ENCODE measurements around the gene PON1.

Gene PON1

DNA sequence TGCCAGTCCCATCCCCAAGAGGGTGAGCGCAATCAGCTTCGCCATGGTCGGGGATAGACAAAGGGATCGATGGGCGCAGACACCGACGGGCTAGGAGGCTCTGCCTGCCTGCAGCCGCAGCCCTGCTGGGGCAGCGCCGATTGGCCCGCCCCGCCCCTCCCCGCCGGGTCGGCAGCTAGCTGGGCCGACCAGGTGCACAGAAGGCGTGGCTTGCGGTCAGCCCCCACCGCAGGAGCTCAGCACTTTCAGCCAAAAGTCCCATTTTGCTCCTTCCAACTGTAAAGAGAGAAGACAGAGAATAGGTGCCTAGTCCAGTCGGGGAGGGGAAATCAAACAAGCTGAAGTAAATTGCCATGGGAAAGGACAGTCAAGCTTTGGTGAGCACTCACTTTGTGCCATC, at the start of gene PON1:
PON1 (minus strand) TSS at position 102 of the 400 bp plus-strand sequence; CDS start at position 45, 57 bp downstream.
- DNase-seq, result peak; percentile 45

- no peak for DNase-seq
Observed at GRCh38 chr7:95373323-95373722, 49.0 kb upstream of the PON1 start.

- no peak for DNase-seq
Observed at GRCh38 chr7:95368235-95368634, 43.9 kb upstream of the PON1 start.

DNA sequence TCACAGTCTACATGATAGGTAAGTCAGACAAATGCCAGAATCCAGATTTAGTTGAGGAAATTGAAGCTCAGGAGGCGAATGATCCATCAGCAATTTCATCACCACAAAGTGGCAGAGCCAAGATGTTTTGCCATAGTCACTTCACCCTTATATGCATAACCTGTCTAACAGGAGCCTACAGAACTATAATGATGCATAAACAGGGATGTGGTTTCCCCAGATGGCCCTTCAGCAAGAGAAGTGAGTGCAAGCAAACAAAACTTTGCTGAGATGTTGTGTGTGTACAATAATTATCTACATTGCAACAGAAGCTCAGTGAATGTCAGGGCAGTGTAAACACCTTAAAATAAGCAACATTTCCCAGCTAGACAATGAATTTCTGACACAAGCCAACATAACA, 43.3 kb upstream of the PON1 start:
- DNase-seq, result no peak

DNA sequence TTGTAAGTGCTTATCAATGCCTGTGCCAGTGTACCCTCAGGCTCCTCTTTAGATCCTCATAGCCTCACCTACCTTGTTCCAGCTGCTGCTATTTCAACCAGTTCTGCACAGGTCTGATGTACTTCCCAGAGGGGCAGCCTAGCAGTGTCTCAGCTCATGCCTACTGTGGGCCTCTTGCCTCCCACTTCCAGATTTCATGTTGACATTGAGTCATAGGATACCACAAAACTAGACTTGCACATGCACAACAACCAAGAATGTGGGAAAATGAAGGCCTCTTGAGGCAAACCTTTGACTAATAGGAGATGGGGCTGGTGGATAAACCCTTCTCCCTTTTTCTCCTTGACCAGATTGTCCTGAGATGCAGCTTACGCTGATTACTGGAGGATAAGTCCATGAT, 40.8 kb upstream of the PON1 start:
- DNase-seq, result no peak

GRCh38 chr7:95357623-95358022, 33.3 kb upstream of the PON1 start:
- DNase-seq, result no peak

GRCh38 chr7:95342642-95343307, 18.4 kb upstream of the PON1 start:
- no peak for DNase-seq

GRCh38 chr7:95342029-95342428, 17.7 kb upstream of the PON1 start:
- no peak for DNase-seq

DNA sequence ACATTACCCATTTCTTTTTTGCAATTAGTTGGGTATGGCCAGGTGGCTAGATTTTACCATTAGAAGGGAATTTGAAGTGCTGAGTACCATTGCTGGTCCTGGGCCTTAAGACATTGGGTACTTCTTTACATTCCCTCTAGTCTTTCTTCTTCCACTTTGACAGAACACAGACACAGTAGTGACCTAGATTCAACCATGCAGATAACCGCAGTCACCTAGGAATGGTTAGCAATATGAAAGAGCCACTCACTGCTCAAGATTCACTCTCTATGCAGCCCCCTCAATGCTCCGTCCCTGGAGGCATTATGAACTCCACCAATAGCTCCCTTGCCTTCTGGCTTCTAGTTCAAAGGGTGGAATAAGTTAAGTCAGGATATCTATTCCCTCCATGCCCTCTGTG, 16.2 kb upstream of the PON1 start:
- DNase-seq, result no peak

GRCh38 chr7:95338832-95339231, 14.5 kb upstream of the PON1 start:
- DNase-seq, result no peak

DNA sequence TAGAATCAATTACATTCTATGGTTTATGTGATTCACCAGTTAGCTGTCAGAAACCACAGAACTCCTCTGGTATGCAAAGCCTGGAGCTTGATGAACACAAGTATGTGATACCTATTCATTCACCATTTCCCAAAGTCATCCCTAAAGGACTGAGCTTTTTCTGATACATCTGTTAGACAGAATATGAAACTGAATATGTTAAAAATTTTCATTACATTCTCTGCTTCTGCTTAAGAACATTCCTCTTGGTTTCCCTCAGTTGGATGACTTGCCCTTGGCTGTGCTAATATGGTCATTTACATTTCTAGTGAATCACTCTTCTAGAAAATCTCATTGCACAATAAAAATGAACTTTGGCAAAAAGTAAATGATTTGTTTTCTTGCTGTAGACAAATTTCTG, 10.8 kb upstream of the PON1 start:
- DNase-seq, result no peak

- DNase-seq, result no peak
Observed at GRCh38 chr7:95334447-95334846, 10.1 kb upstream of the PON1 start.

DNA sequence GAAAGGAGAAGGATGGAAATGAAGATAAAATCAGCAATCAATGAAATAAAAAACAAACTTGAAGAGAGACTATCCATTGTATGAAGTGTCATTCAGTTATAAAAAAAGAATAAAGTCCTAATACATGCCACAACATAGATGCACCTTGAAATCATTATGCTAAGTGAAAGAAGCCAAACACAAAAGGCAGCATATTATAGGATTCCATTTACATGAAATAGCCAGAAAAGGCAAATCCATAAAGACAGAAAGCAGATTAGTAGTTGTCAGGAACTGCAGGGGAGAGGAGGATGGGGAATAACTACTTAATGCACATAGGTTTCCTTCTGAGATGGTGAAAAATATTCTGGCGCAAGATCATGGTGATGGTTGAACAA, 6.6 kb upstream of the PON1 start:
- DNase-seq, result no peak

GRCh38 chr7:95330204-95330960, 6.0 kb upstream of the PON1 start:
- no peak for DNase-seq

DNA sequence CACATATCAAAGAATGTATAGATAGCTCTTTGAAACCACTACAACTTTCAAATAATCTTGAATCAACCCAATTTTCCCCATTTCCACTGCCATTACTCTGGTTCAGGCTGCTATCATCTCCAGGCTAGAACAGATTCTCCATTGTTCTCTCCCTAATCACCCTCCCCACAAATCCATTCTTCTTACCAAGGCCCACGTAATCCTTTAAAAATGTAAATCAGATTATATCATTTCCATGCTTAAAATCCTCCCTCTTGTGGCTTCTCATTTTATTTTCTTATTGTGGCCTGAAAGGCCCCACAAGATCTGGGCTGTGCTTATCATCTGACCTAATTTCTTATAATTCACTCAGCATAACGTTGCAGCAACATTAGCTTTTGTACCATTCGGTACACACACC, 3.0 kb upstream of the PON1 start:
- DNase-seq, result no peak

GRCh38 chr7:95323410-95324129, 762 bp downstream of the PON1 start:
- DNase-seq, result no peak

GRCh38 chr7:95322854-95323253, 1.5 kb downstream of the PON1 start:
- no peak for DNase-seq

- no peak for DNase-seq
Observed at GRCh38 chr7:95322396-95322795, 1.9 kb downstream of the PON1 start.

GRCh38 chr7:95321720-95322119, 2.6 kb downstream of the PON1 start:
- no peak for DNase-seq

DNA sequence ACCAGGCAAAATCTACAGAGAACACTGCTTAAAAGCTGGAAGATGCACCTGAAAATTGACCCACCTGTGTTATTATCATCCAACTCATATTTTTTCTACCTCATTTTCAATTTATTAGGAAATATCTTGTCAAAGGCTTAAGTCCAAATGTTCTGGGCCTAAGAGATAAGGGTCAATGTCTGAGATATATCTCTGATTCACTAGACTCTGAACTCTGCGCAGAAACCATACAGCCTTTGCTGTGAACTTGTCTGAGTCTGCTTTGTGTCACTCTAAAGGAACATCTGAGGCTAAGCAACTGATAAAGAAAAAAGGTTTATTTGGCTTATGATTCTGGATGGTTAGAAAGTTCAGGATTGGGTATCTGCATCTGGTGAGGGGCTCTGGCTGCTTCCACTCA, 3.7 kb downstream of the PON1 start:
- no peak for DNase-seq

DNA sequence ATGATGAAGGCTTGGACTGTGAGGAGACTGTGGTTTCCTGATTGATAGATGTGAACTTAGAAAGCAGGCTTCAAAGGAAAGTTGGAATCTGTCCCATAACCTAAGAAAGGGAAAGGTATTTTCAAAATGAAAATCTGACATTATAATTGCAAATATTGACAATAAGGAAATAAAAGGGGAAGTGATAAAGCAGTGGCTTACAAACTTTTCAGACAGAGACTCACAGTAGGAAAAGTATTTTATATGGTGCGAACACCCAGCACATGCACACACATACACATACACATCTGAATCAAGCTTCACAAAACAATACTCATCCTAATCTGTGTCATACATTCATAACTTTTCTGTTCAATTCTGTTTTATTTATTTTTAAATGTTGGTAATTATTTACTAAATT, 4.8 kb downstream of the PON1 start:
- no peak for DNase-seq

- DNase-seq, result no peak
Observed at GRCh38 chr7:95318501-95319100, 5.7 kb downstream of the PON1 start.

DNA sequence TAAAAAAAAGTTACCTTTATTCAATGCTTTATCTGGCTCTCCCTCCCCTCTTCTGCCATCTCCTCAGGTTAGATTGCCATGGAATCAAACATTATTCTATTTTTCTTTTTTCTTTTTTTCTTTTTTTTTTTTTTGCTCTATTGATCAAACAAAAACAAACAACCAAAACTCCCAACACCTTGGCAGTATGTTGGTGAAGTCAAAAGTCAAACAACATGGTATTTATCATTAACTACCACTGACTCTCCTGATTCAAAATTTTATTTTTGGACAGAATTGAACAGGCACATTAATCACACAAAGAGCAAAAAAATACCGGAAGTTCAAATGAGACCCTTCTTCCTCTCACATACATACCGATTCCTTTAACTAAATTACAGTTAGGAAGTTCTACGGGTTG, 6.4 kb downstream of the PON1 start:
- no peak for DNase-seq

- no peak for DNase-seq
Observed at GRCh38 chr7:95317546-95317945, 6.8 kb downstream of the PON1 start.

Data from CD4-positive, alpha-beta T cell treated with Interleukin-15 for 1 hour (primary cell).